Mesenchymal stem cell (in vitro differentiated cells and primary cell): ENCODE data around the gene CEBPE.

Experiments used
- DNase-seq: peaks from one replicate; pipeline ENCODE4 v3.0.0-alpha.2; 2013
- H2AFZ ChIP-seq: one replicate; pipeline ENCODE4 v1.6.1; 2013; ENCODE audit warnings: low read depth, mild to moderate bottlenecking, control low read depth, inconsistent platforms, low read length, moderate library complexity
- H2AK5ac ChIP-seq: 2 replicates; pipeline ENCODE4 v1.6.1; 2013; ENCODE audit warnings: low read length, moderate library complexity, mild to moderate bottlenecking, inconsistent platforms; ENCODE audit not compliant: severe bottlenecking
- H2BK120ac ChIP-seq: one replicate; pipeline ENCODE4 v1.6.1; 2013; ENCODE audit warnings: low read depth, mild to moderate bottlenecking, inconsistent platforms, low read length, moderate library complexity
- H2BK12ac ChIP-seq, 2 experiments: one replicate each; pipeline ENCODE4 v1.6.1; 2013; ENCODE audit warnings: inconsistent platforms in 2 of 2, low read length in 2 of 2, mild to moderate bottlenecking in 2 of 2, moderate library complexity in 2 of 2, control low read depth in 1 of 2
- H2BK15ac ChIP-seq: one replicate; pipeline ENCODE4 v1.6.1; 2013; ENCODE audit warnings: mild to moderate bottlenecking, low read depth, inconsistent platforms; ENCODE audit not compliant: poor library complexity, severe bottlenecking
- H2BK5ac ChIP-seq: 2 replicates; pipeline ENCODE4 v1.6.1; 2013; ENCODE audit warnings: low read depth, mild to moderate bottlenecking, low read length, control low read depth, inconsistent platforms; ENCODE audit not compliant: poor library complexity, severe bottlenecking
- H3K14ac ChIP-seq, 2 experiments: one replicate each; pipeline ENCODE4 v1.6.1; 2013; ENCODE audit warnings: inconsistent platforms in 2 of 2, low read length in 2 of 2, control low read depth in 1 of 2, mild to moderate bottlenecking in 1 of 2, moderate library complexity in 1 of 2
- H3K18ac ChIP-seq, 2 experiments: one replicate each; pipeline ENCODE4 v1.6.1; 2013; ENCODE audit warnings: inconsistent platforms in 2 of 2, low read length in 2 of 2, control low read depth in 1 of 2, low read depth in 1 of 2, mild to moderate bottlenecking in 1 of 2
- H3K23ac ChIP-seq, 2 experiments: one replicate each; pipeline ENCODE4 v1.6.1; 2013; ENCODE audit warnings: inconsistent platforms in 2 of 2, low read length in 2 of 2, mild to moderate bottlenecking in 2 of 2, moderate library complexity in 2 of 2, control low read depth in 1 of 2
- H3K27ac ChIP-seq: 2 replicates; pipeline ENCODE4 v1.5.1; 2013; ENCODE audit warnings: mild to moderate bottlenecking, moderate library complexity, low read length, control low read depth, inconsistent platforms; ENCODE audit not compliant: poor library complexity, severe bottlenecking
- H3K27me3 ChIP-seq, 2 experiments: 2 replicates each; pipeline versions ENCODE4 v1.6.1 to v1.7.0; 2013; ENCODE audit warnings: low read length in 2 of 2, mild to moderate bottlenecking in 2 of 2, moderate library complexity in 2 of 2, control low read depth in 1 of 2, inconsistent platforms in 1 of 2; ENCODE audit not compliant: control insufficient read depth in 1 of 2, insufficient read depth in 1 of 2
- H3K36me3 ChIP-seq, 2 experiments: 2 replicates each; pipeline versions ENCODE4 v1.6.1 to v1.7.0; 2013; ENCODE audit warnings: low read length in 2 of 2, control low read depth in 1 of 2, inconsistent platforms in 1 of 2, low read depth in 1 of 2, mild to moderate bottlenecking in 1 of 2; ENCODE audit not compliant: insufficient read depth in 2 of 2, control insufficient read depth in 1 of 2
- H3K4ac ChIP-seq, 2 experiments: one replicate each; pipeline ENCODE4 v1.6.1; 2013; ENCODE audit warnings: inconsistent platforms in 2 of 2, low read length in 2 of 2, mild to moderate bottlenecking in 2 of 2, moderate library complexity in 2 of 2, control low read depth in 1 of 2, low read depth in 1 of 2
- H3K4me1 ChIP-seq: 2 replicates; pipeline ENCODE4 v1.6.1; 2013; ENCODE audit warnings: low read depth, low read length, control low read depth; ENCODE audit not compliant: control insufficient read depth, insufficient read depth
- H3K4me2 ChIP-seq: 2 replicates; pipeline ENCODE4 v1.6.1; 2013; ENCODE audit warnings: low read length, mild to moderate bottlenecking, inconsistent platforms; ENCODE audit not compliant: poor library complexity, severe bottlenecking
- H3K4me3 ChIP-seq, 2 experiments: 2 replicates each; pipeline versions ENCODE4 v1.5.1 to v1.7.0; 2013; ENCODE audit warnings: low read length in 2 of 2, mild to moderate bottlenecking in 2 of 2, control low read depth in 1 of 2, low read depth in 1 of 2; ENCODE audit not compliant: insufficient read depth in 1 of 2
- H3K79me1 ChIP-seq: replicated peaks from 2 replicates; pipeline ENCODE4 v1.6.1; 2013; ENCODE audit warnings: mild to moderate bottlenecking, control low read depth, low read length, inconsistent platforms; ENCODE audit not compliant: poor library complexity, severe bottlenecking
- H3K9ac ChIP-seq: 2 replicates; pipeline ENCODE4 v1.7.0; 2013; ENCODE audit warnings: mild to moderate bottlenecking, low read length, moderate library complexity
- H3K9me3 ChIP-seq: 2 replicates; pipeline ENCODE4 v1.7.0; 2013; ENCODE audit warnings: mild to moderate bottlenecking, low read length; ENCODE audit not compliant: control insufficient read depth
- H4K8ac ChIP-seq: one replicate; pipeline ENCODE4 v1.6.1; 2013; ENCODE audit warnings: inconsistent platforms, mild to moderate bottlenecking, low read length, moderate library complexity
- H4K91ac ChIP-seq: one replicate; pipeline ENCODE4 v1.6.1; 2013; ENCODE audit warnings: mild to moderate bottlenecking, low read length, inconsistent platforms
- WGBS: methylation state at CpG from one replicate; pipeline ENCODE4 v1.1.7; 2013; ENCODE audit warnings: mixed read lengths; 5-methylcytosine and 5-hydroxymethylcytosine counted together

The CEBPE gene

GRCh38 chr14:23080474-23080873 lies 38.6 kb downstream of the CEBPE start:
- Histone ChIP-seq H3K79me1 (peaks cover 11% of the 10 kb centered on the region), H2BK12ac (no peak overlapping the region), H3K18ac (no peak overlapping the region), H4K91ac (no peak overlapping the region), H2AK5ac (no peak overlapping the region), H3K27me3 (no peaks in the 10 kb centered on the region), H3K4me3 (no peak overlapping the region), H4K8ac (no peak overlapping the region), H2AFZ (no peak overlapping the region), H3K4ac (no peak overlapping the region), H3K36me3 (peaks cover 38 to 90% of the 10 kb centered on the region in 2 experiments), H2BK120ac (no peak overlapping the region), H3K27ac (no peak overlapping the region), H3K23ac (no peak overlapping the region), H3K4me2 (no peak overlapping the region), H3K4me1 (peaks cover 9% of the 10 kb centered on the region), H3K9ac (peak overlapping the region; percentile 87), H3K9me3 (no peaks in the 10 kb centered on the region), H2BK15ac (no peak overlapping the region), H2BK5ac (no peak overlapping the region), H3K14ac (no peak overlapping the region)
- no peak for DNase-seq
- 100% methylated on average over 1 of the region's 1 CpG for WGBS

GRCh38 chr14:23079716-23080115 lies 39.3 kb downstream of the CEBPE start:
- H3K4me1 ChIP-seq, result peaks cover 9% of the 10 kb centered on the region
- no peak overlapping the region for H2BK15ac ChIP-seq
- H3K9ac ChIP-seq, result peak overlapping the region; percentile 87
- H3K18ac ChIP-seq, result peak overlapping the region in 1 of 2 experiments; percentile 34
- H3K4ac ChIP-seq, result peak overlapping the region in 1 of 2 experiments; percentile 39
- no peak for DNase-seq
- H3K23ac ChIP-seq, result no peak overlapping the region
- 81% methylated on average over 2 of the region's 2 CpGs for WGBS
- peaks cover 11% of the 10 kb centered on the region for H3K79me1 ChIP-seq
- H2BK12ac ChIP-seq, result peak overlapping the region; percentile 31 to 57
- H3K27ac ChIP-seq, result peak overlapping the region; percentile 83
- H3K27me3 ChIP-seq, result no peaks in the 10 kb centered on the region
- H3K4me2 ChIP-seq, result no peak overlapping the region
- no peak overlapping the region for H2BK5ac ChIP-seq
- H4K91ac ChIP-seq, result no peak overlapping the region
- no peak overlapping the region for H3K14ac ChIP-seq
- H2AK5ac ChIP-seq, result no peak overlapping the region
- no peak overlapping the region for H2BK120ac ChIP-seq
- no peaks in the 10 kb centered on the region for H3K9me3 ChIP-seq
- H2AFZ ChIP-seq, result no peak overlapping the region
- H4K8ac ChIP-seq, result no peak overlapping the region
- peak overlapping the region in 1 of 2 experiments; percentile 46 for H3K4me3 ChIP-seq
- H3K36me3 ChIP-seq, result peaks cover 34 to 95% of the 10 kb centered on the region in 2 experiments

- H2BK120ac ChIP-seq, result no peak overlapping the region
- peak overlapping the region; percentile 79 for H2BK5ac ChIP-seq
- H3K4me1 ChIP-seq, result peaks cover 9% of the 10 kb centered on the region
- H3K27me3 ChIP-seq, result no peaks in the 10 kb centered on the region
- H3K9ac ChIP-seq, result peak overlapping the region; percentile 87
- H3K27ac ChIP-seq, result peak overlapping the region; percentile 83
- no peak overlapping the region for H3K4me2 ChIP-seq
- H2BK12ac ChIP-seq, result no peak overlapping the region
- H3K4me3 ChIP-seq, result peak overlapping the region in 1 of 2 experiments; percentile 48
- H2BK15ac ChIP-seq, result no peak overlapping the region
- no peak overlapping the region for H3K4ac ChIP-seq
- no peak overlapping the region for H2AK5ac ChIP-seq
- no peak overlapping the region for H3K14ac ChIP-seq
- no peak overlapping the region for H3K18ac ChIP-seq
- H3K23ac ChIP-seq, result no peak overlapping the region
- H3K9me3 ChIP-seq, result no peaks in the 10 kb centered on the region
- peaks cover 13% of the 10 kb centered on the region for H3K79me1 ChIP-seq
- no peak overlapping the region for H2AFZ ChIP-seq
- H4K8ac ChIP-seq, result no peak overlapping the region
- peak; percentile 97 for DNase-seq
- H4K91ac ChIP-seq, result no peak overlapping the region
- peaks cover 27 to 95% of the 10 kb centered on the region in 2 experiments for H3K36me3 ChIP-seq
- 1% methylated on average over 2 of the region's 2 CpGs for WGBS
These were observed 40.4 kb downstream of the CEBPE start for GRCh38 chr14:23078692-23079116.

GRCh38 chr14:23077962-23078361 lies 41.1 kb downstream of the CEBPE start:
- 80% methylated on average over 3 of the region's 5 CpGs for WGBS
- Histone ChIP-seq H2BK5ac (no peak overlapping the region), H3K18ac (peak overlapping the region; percentile 10 to 40), H2BK12ac (peak overlapping the region in 1 of 2 experiments; percentile 21), H2AK5ac (peak overlapping the region; percentile 3), H4K8ac (no peak overlapping the region), H3K27ac (peak overlapping the region; percentile 83), H3K4me3 (peak overlapping the region in 1 of 2 experiments; percentile 48), H2BK15ac (no peak overlapping the region), H3K9ac (peak overlapping the region; percentile 87), H3K4me2 (no peak overlapping the region), H3K4ac (peak overlapping the region in 1 of 2 experiments; percentile 76), H3K27me3 (no peaks in the 10 kb centered on the region), H2AFZ (no peak overlapping the region), H3K36me3 (peaks cover 32 to 94% of the 10 kb centered on the region in 2 experiments), H3K79me1 (peaks cover 14% of the 10 kb centered on the region), H3K4me1 (peaks cover 9% of the 10 kb centered on the region), H3K9me3 (no peaks in the 10 kb centered on the region), H3K23ac (no peak overlapping the region), H2BK120ac (no peak overlapping the region), H3K14ac (peak overlapping the region in 1 of 2 experiments; percentile 11), H4K91ac (no peak overlapping the region)
- no peak for DNase-seq
